ENCODE data around the gene FAM47C. TPM values are rescaled to one million over a fixed set of nuclear protein-coding genes. Genes with fewer than 3 reads are reported as not detected.
"Not testable (repeated sequence)": the region's sequence is repeated elsewhere in the genome, so short reads cannot be mapped to it uniquely, and the experiment has no call there.

The FAM47C gene
- total and polyA plus RNA-seq, 2 of the 4 experiments (the other 2 are of a cell fraction), result not detected

DNA sequence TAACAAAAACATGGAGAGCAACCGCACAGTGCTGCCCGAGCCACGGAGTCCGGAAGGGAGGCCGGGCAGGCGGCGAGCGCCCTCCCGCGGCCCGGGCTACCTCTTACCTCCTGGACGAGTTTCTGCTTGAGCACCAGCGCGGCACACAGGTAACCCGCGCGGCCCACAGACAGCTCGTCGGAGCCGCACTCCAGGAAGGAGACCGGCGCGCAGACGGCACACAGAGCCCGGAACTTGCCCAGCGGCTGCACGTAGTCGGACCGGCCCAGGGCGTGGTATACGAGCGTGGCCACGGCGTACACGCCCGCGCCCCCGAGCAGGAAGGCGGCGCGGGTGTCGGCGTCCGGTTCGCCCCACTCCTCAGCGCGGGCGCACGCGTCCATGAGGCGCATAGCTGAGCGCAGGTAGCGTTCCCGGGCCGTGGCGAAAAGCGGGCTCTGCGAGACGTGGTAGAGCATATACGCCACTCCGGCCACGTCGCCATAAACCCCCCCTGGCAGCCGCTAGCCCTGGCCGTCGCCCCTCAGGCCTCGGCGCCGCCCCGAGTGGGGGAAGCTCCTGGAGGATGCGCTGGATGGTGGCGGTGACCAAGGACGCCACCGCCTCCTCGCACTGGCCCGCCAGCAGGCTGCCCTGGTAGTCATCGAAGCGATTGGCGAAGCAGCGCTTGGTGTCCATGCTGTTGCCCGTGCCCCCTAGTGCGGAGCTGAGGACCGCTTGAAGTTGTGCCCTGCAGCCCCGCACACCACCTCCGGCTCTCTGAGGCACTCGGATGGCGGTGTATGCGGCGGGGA is 22.6 kb upstream of the FAM47C start:
- H3K4ac ChIP-seq (ENCODE audit: low read depth, low read length); DNase-seq; H4K5ac ChIP-seq (ENCODE audit: low read depth, low read length); H3K9ac ChIP-seq (ENCODE audit: low read depth, low read length); H3K4me2 ChIP-seq (ENCODE audit: low read depth, low read length); H3K79me1 ChIP-seq (ENCODE audit: low read depth in 1 of 2, low read length in 2 of 2); CTCF ChIA-PET; BruUV-seq (replicated peaks); H3K4me3 ChIP-seq (ENCODE audit: insufficient read depth, low read depth, low read length); H4K20me1 ChIP-seq (ENCODE audit: insufficient read depth, low read length); H3K23ac ChIP-seq (ENCODE audit: low read depth, low read length); H2BK5ac ChIP-seq (ENCODE audit: low read depth, low read length, poor library complexity, severe bottlenecking); H2BK15ac ChIP-seq (ENCODE audit: low read depth, low read length); H4K8ac ChIP-seq (ENCODE audit: low read depth in 2 of 2, low read length in 2 of 2); ATAC-seq (ENCODE audit: low read depth); POLR2A ChIA-PET (ENCODE audit: unreplicated experiment); H3K9me1 ChIP-seq (ENCODE audit: insufficient read depth, low read length); H2BK120ac ChIP-seq (ENCODE audit: low read depth, low read length); H3K14ac ChIP-seq (replicated peaks; ENCODE audit: low read depth, low read length); H3K27me3 ChIP-seq (ENCODE audit: control insufficient read depth, insufficient read depth, low read length); intact Hi-C loops (cut with micrococcal nuclease); H2AK5ac ChIP-seq (ENCODE audit: low read depth, low read length); H2AFZ ChIP-seq (replicated peaks; ENCODE audit: low read length, poor library complexity); H2AK9ac ChIP-seq (replicated peaks; ENCODE audit: low read depth, low read length, poor library complexity); H3K36me3 ChIP-seq (ENCODE audit: control insufficient read depth, insufficient read depth, low read length); dilution Hi-C loops (cut with HindIII; ENCODE audit: low sequenced_read_pairs, unreplicated experiment); H3K4me1 ChIP-seq (ENCODE audit: control insufficient read depth, insufficient read depth, low read length); H3K56ac ChIP-seq (ENCODE audit: extremely low read depth, insufficient read depth, low read length); H3K9me3 ChIP-seq (ENCODE audit: control insufficient read depth, insufficient read depth, low read length); H3K18ac ChIP-seq (ENCODE audit: low read depth, low read length); in situ Hi-C loops (cut with MboI; ENCODE audit: low sequenced_read_pairs); H4K91ac ChIP-seq (ENCODE audit: insufficient read depth, low read depth, low read length); H3K27ac ChIP-seq (ENCODE audit: insufficient read depth, low read length); H2BK20ac ChIP-seq (ENCODE audit: low read depth, low read length): not testable (repeated sequence)
- WGBS, 2 experiments (ENCODE audit: extremely low coverage in 2 of 2, insufficient read length in 1 of 2), result 60% methylated on average over 3 of the region's 89 CpGs; no CpG with 5 or more reads in 1 of the 2 experiments

Measured in IMR-90 (cell line).